HL-60 (cell line): ENCODE data around the gene SMIM26.
"Not testable (repeated sequence)": the region's sequence is repeated elsewhere in the genome, so short reads cannot be mapped to it uniquely, and the experiment has no call there.

Experiments
- DNase-seq, 2 experiments: peaks; one replicate each; pipeline ENCODE4 v3.0.0-alpha.2; 2010 to 2020; ENCODE audit warnings: low read depth in 1 of 2, low spot score in 1 of 2
- H3K27ac ChIP-seq: fragments of 250-450 bp; sonication (Bioruptor Pico); replicated peaks from 2 replicates; pipeline ENCODE4 v1.5.1; 2020; ENCODE audit warnings: mild to moderate bottlenecking, moderate library complexity
- H3K27me3 ChIP-seq: fragments of 250-450 bp; sonication (Bioruptor Pico); 2 replicates; pipeline ENCODE4 v1.5.1; 2021; ENCODE audit warnings: mild to moderate bottlenecking, moderate library complexity; ENCODE audit not compliant: insufficient read depth, poor library complexity, severe bottlenecking
- H3K4me3 ChIP-seq: replicated peaks from 2 replicates; pipeline ENCODE4 v1.5.1; 2011; ENCODE audit warnings: mild to moderate bottlenecking, control low read depth, low read length; ENCODE audit not compliant: insufficient read depth
- GABPA ChIP-seq: IDR thresholded peaks from 2 replicates; pipeline ENCODE4 v1.6.1; 2012; ENCODE audit warnings: low read depth
- POLR2AphosphoS5 ChIP-seq: IDR thresholded peaks from 2 replicates; pipeline ENCODE4 v1.6.1; 2012; ENCODE audit warnings: low read depth
- REST ChIP-seq: IDR thresholded peaks from 2 replicates; pipeline ENCODE4 v1.6.1; 2012; ENCODE audit warnings: low read depth; ENCODE audit not compliant: insufficient replicate concordance
- SPI1 ChIP-seq: IDR thresholded peaks from 2 replicates; pipeline ENCODE4 v1.6.1; 2012; ENCODE audit warnings: low read depth, mild to moderate bottlenecking, borderline replicate concordance
- long read RNA-seq: library from polyadenylated mRNA; unstranded; transcript quantifications from one replicate; pipeline ENCODE4 v2.0.0, GENCODE V29; 2020
- TF ChIP-seq, protein P1 (sequence below): IDR thresholded peaks from one replicate; pipeline ENCODE4 v1.5.1; 2011; ENCODE audit warnings: low read length, control low read depth, inconsistent platforms; ENCODE audit not compliant: insufficient read depth

The SMIM26 gene
- long read RNA-seq, transcript SMIM26-202 (2 exons, 575 nt), result major isoform, 24 of 28 reads
- long read RNA-seq, partial matches to known transcripts, result 0 of 28 reads
- long read RNA-seq, other reads (novel, unspliced or antisense), result 0 of 28 reads

- peak; percentile 91 to 93 for DNase-seq
- Histone ChIP-seq H3K27ac (peak within 1 kb of the TSS; percentile 88), H3K4me3 (peak within 1 kb of the TSS; percentile 55), H3K27me3 (no peaks in the 10 kb centered on the region)
- TF ChIP-seq GABPA (peak; percentile 96), POLR2AphosphoS5 (peak; percentile 74), SPI1 (no peak), REST (no peak)
- TF ChIP-seq, protein P1, sequence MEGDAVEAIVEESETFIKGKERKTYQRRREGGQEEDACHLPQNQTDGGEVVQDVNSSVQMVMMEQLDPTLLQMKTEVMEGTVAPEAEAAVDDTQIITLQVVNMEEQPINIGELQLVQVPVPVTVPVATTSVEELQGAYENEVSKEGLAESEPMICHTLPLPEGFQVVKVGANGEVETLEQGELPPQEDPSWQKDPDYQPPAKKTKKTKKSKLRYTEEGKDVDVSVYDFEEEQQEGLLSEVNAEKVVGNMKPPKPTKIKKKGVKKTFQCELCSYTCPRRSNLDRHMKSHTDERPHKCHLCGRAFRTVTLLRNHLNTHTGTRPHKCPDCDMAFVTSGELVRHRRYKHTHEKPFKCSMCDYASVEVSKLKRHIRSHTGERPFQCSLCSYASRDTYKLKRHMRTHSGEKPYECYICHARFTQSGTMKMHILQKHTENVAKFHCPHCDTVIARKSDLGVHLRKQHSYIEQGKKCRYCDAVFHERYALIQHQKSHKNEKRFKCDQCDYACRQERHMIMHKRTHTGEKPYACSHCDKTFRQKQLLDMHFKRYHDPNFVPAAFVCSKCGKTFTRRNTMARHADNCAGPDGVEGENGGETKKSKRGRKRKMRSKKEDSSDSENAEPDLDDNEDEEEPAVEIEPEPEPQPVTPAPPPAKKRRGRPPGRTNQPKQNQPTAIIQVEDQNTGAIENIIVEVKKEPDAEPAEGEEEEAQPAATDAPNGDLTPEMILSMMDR, result no peak
Observed at GRCh38 chr20:18566892-18567738, at the start of gene SMIM26. SMIM26 (plus strand) TSS chr20:18567432; CDS start chr20:18567479, 47 bp downstream.

- not testable (repeated sequence) for H3K4me3 ChIP-seq, H3K27me3 ChIP-seq, DNase-seq, H3K27ac ChIP-seq
Observed at GRCh38 chr20:18522066-18522465, 45.2 kb upstream of the SMIM26 start.

DNA sequence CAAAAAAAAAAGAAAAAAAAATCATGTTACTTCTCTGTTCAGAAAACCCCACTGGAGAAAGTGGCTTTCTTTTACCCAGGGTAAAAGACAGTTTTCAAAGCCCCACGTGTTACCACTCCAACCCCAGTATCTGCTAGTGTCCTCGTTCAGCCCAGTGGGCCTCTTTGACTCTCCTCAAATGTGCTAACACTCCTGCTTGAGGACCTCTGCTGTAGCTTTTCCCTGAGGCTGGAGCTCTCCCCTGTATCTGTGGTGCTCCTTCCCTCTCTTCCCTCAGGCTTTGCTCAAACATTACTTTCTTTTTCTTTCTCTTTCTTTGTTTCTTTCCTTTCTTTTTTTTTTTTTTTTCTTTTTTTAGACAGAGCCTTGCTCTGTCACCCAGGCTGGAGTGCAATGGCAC, 44.2 kb upstream of the SMIM26 start:
- Histone ChIP-seq H3K27ac (no peak overlapping the region), H3K27me3 (no peaks in the 10 kb centered on the region)
- DNase-seq, result no peak

More for the DNA sequence above, 44.2 kb upstream of the SMIM26 start:
- H3K4me3 ChIP-seq, result no peak overlapping the region
- TF ChIP-seq, protein P1, result no peak
- TF ChIP-seq GABPA (no peak), REST (no peak), SPI1 (no peak), POLR2AphosphoS5 (no peak)
